HEK293T (cell line): ENCODE results near the gene FHOD3.

Experiments
- CTCF ChIA-PET: fragments of 350-600 bp; formaldehyde crosslinking; extraction: SDS; loops from one replicate; lab custom pipeline; 2021; ENCODE audit warnings: antibody characterized with exemption, inconsistent platforms; lab: Yijun Ruan, JAX
- POLR2A ChIA-PET: fragments of 350-600 bp; formaldehyde crosslinking; extraction: SDS; loops from one replicate; lab custom pipeline; 2020; ENCODE audit warnings: antibody characterized with exemption, inconsistent platforms; lab: Yijun Ruan, JAX
- DNase-seq: peaks from one replicate; pipeline ENCODE4 v3.0.0; 2012; ENCODE audit warnings: mixed read lengths; ENCODE audit errors: extremely low spot score
- ARNT ChIP-seq: fragments of 450-650 bp; IDR thresholded peaks from 2 replicates; pipeline ENCODE4 v1.6.1; 2017; ENCODE audit warnings: mild to moderate bottlenecking
- BHLHE40 ChIP-seq: fragments of 450-650 bp; IDR thresholded peaks from 2 replicates; pipeline ENCODE4 v1.6.1; 2016; ENCODE audit warnings: mild to moderate bottlenecking, moderate library complexity, borderline replicate concordance
- CTBP1 ChIP-seq: fragments of 450-650 bp; IDR thresholded peaks from 2 replicates; pipeline ENCODE4 v1.6.1; 2016; ENCODE audit warnings: borderline replicate concordance
- ELF4 ChIP-seq: fragments of 450-650 bp; IDR thresholded peaks from 2 replicates; pipeline ENCODE4 v1.6.1; 2017; ENCODE audit warnings: antibody characterized with exemption
- FOXA1 ChIP-seq: fragments of 450-650 bp; IDR thresholded peaks from 2 replicates; pipeline ENCODE4 v1.6.1; 2016; ENCODE audit warnings: mild to moderate bottlenecking
- FOXK2 ChIP-seq: fragments of 450-650 bp; IDR thresholded peaks from 2 replicates; pipeline ENCODE4 v1.6.1; 2016; ENCODE audit warnings: mild to moderate bottlenecking
- FOXM1 ChIP-seq: fragments of 450-650 bp; IDR thresholded peaks from 2 replicates; pipeline ENCODE4 v1.6.1; 2017; ENCODE audit warnings: mild to moderate bottlenecking, borderline replicate concordance
- HDGF ChIP-seq: fragments of 450-650 bp; IDR thresholded peaks from 2 replicates; pipeline ENCODE4 v1.6.1; 2017; ENCODE audit warnings: antibody characterized with exemption, borderline replicate concordance
- L3MBTL2 ChIP-seq: fragments of 450-650 bp; conservative IDR thresholded peaks from 2 replicates; pipeline ENCODE4 v1.6.1; 2016; ENCODE audit warnings: mild to moderate bottlenecking
- LEF1 ChIP-seq: fragments of 450-650 bp; IDR thresholded peaks from 2 replicates; pipeline ENCODE4 v1.6.1; 2017; ENCODE audit warnings: mild to moderate bottlenecking, borderline replicate concordance
- NFRKB ChIP-seq: fragments of 450-650 bp; IDR thresholded peaks from 2 replicates; pipeline ENCODE4 v1.6.1; 2016; ENCODE audit warnings: mild to moderate bottlenecking, moderate library complexity
- PKNOX1 ChIP-seq: fragments of 450-650 bp; IDR thresholded peaks from 2 replicates; pipeline ENCODE4 v1.6.1; 2016
- SP1 ChIP-seq: fragments of 450-650 bp; IDR thresholded peaks from 2 replicates; pipeline ENCODE4 v1.6.1; 2017
- SUZ12 ChIP-seq: fragments of 450-650 bp; IDR thresholded peaks from 2 replicates; pipeline ENCODE4 v1.6.1; 2016; ENCODE audit warnings: mild to moderate bottlenecking
- TARDBP ChIP-seq: fragments of 450-650 bp; IDR thresholded peaks from 2 replicates; pipeline ENCODE4 v1.6.1; 2016
- ZNF384 ChIP-seq: fragments of 450-650 bp; IDR thresholded peaks from 2 replicates; pipeline ENCODE4 v1.6.1; 2016

FHOD3 gene

GRCh38 chr18:36366994-36367839 is 69.7 kb downstream of the FHOD3 start:
- TF ChIP-seq FOXA1 (no peak), SUZ12 (no peak), CTBP1 (no peak), BHLHE40 (no peak), HDGF (no peak), ZNF384 (no peak), LEF1 (no peak), TARDBP (no peak), FOXM1 (no peak), FOXK2 (no peak), NFRKB (no peak), ELF4 (no peak), ARNT (no peak), SP1 (no peak), PKNOX1 (no peak), L3MBTL2 (no peak)
- DNase-seq, result no peak
- ChIA-PET POLR2A (interaction anchor here (0.6 kb wide), 1 partner anchor 102 kb away, joined by 3 read pairs; no protein-coding TSS in a partner anchor), CTCF (interaction anchor here (0.6 kb wide), 1 partner anchor 321 kb away, joined by 3 read pairs; no protein-coding TSS in a partner anchor)

- CTCF ChIA-PET, result no interaction called here
- TF ChIP-seq CTBP1 (no peak), L3MBTL2 (no peak), HDGF (no peak), ELF4 (no peak), BHLHE40 (no peak), TARDBP (no peak), FOXA1 (no peak), PKNOX1 (no peak), ZNF384 (no peak), FOXK2 (no peak), SP1 (no peak), LEF1 (no peak), FOXM1 (no peak), NFRKB (no peak), ARNT (no peak), SUZ12 (no peak)
- POLR2A ChIA-PET, result no interaction called here
- no peak for DNase-seq
Measured at GRCh38 chr18:36368889-36369288, 71.4 kb downstream of the FHOD3 start.

- POLR2A ChIA-PET, result no interaction called here
- no peak for DNase-seq
- CTCF ChIA-PET, result no interaction called here
- TF ChIP-seq NFRKB, result no peak
- no peak for TF ChIP-seq TARDBP
- TF ChIP-seq CTBP1, result no peak
- TF ChIP-seq HDGF, result no peak
- TF ChIP-seq FOXK2, result no peak
- no peak for TF ChIP-seq L3MBTL2
- TF ChIP-seq ELF4, result no peak
- no peak for TF ChIP-seq LEF1
- TF ChIP-seq PKNOX1, result no peak
- TF ChIP-seq SUZ12, result no peak
- no peak for TF ChIP-seq FOXA1
- TF ChIP-seq BHLHE40, result no peak
- no peak for TF ChIP-seq FOXM1
- TF ChIP-seq ARNT, result no peak
- TF ChIP-seq SP1, result no peak
- TF ChIP-seq ZNF384, result no peak
Measured at GRCh38 chr18:36372903-36373311, 75.4 kb downstream of the FHOD3 start.

- ChIA-PET CTCF (no interaction called here), POLR2A (no interaction called here)
- DNase-seq, result no peak
- no peak for TF ChIP-seq CTBP1
- no peak for TF ChIP-seq SUZ12
- no peak for TF ChIP-seq FOXA1
- TF ChIP-seq TARDBP, result no peak
- no peak for TF ChIP-seq BHLHE40
- TF ChIP-seq ZNF384, result no peak
- no peak for TF ChIP-seq NFRKB
- no peak for TF ChIP-seq ARNT
- TF ChIP-seq ELF4, result no peak
Measured at GRCh38 chr18:36374262-36374661, 76.7 kb downstream of the FHOD3 start.

- TF ChIP-seq FOXM1 (no peak), TARDBP (no peak), FOXK2 (no peak), PKNOX1 (no peak), CTBP1 (no peak), L3MBTL2 (no peak), SUZ12 (no peak), BHLHE40 (no peak), SP1 (no peak), FOXA1 (no peak), NFRKB (no peak), ZNF384 (no peak), ELF4 (no peak)
- CTCF ChIA-PET, result interaction anchor here (0.7 kb wide), 1 partner anchor 46 kb away, joined by 4 read pairs; no protein-coding TSS in a partner anchor
- POLR2A ChIA-PET, result no interaction called here
- no peak for DNase-seq
Measured at GRCh38 chr18:36375118-36375517, 77.6 kb downstream of the FHOD3 start.
